Nephron (organoid): ENCODE data around the gene ARL2BP.
"Not testable (repeated sequence)": the region's sequence is repeated elsewhere in the genome, so short reads cannot be mapped to it uniquely, and the experiment has no call there.

Experiments
- H3K27ac Mint-ChIP-seq, 3 experiments: 2 replicates each; pipeline ENCODE4 v1.8.0; 2020; ENCODE audit warnings: mixed read lengths in 3 of 3, mild to moderate bottlenecking in 2 of 3, moderate library complexity in 1 of 3
- H3K27me3 Mint-ChIP-seq: 2 replicates; pipeline ENCODE4 v1.8.0; 2021; ENCODE audit warnings: low read depth, mild to moderate bottlenecking, moderate library complexity, mixed read lengths
- H3K36me3 Mint-ChIP-seq: 2 replicates; pipeline ENCODE4 v1.8.0; 2020; ENCODE audit warnings: low read depth, mixed read lengths
- H3K4me1 Mint-ChIP-seq: 2 replicates; pipeline ENCODE4 v1.8.0; 2020; ENCODE audit warnings: mixed read lengths
- H3K4me3 Mint-ChIP-seq, 3 experiments: 2 replicates each; pipeline ENCODE4 v1.8.0; 2020; ENCODE audit warnings: mild to moderate bottlenecking in 3 of 3, mixed read lengths in 3 of 3, moderate library complexity in 2 of 3
- H3K9me3 Mint-ChIP-seq: 2 replicates; pipeline ENCODE4 v1.8.0; 2020; ENCODE audit warnings: mixed read lengths
- CTCF ChIP-seq, 3 experiments: fragments of 200-600 bp; sonication (generic); IDR thresholded peaks; one replicate each; pipeline ENCODE4 v1.5.0; 2021; ENCODE audit warnings: antibody characterized with exemption in 3 of 3; ENCODE audit not compliant: unreplicated experiment in 3 of 3

ARL2BP gene

GRCh38 chr16:57266531-57267260 is 21.6 kb downstream of the ARL2BP start:
- TF ChIP-seq CTCF (IDR thresholded peaks at IDR 0.05; ENCODE audit: unreplicated experiment in 3 of 3): no peak
- H3K36me3 Mint-ChIP-seq: no peaks in the 10 kb centered on the region
- H3K4me3 Mint-ChIP-seq: no peak overlapping the region
- peaks cover 14% of the 10 kb centered on the region for H3K27me3 Mint-ChIP-seq
- no peaks in the 10 kb centered on the region for H3K4me1 Mint-ChIP-seq
- peak overlapping the region; percentile 63 to 82 (median 79) for H3K27ac Mint-ChIP-seq
- H3K9me3 Mint-ChIP-seq: no peaks in the 10 kb centered on the region

GRCh38 chr16:57267343-57267742 is 22.3 kb downstream of the ARL2BP start:
- H3K36me3 Mint-ChIP-seq, H3K4me1 Mint-ChIP-seq, H3K9me3 Mint-ChIP-seq, H3K4me3 Mint-ChIP-seq, H3K27ac Mint-ChIP-seq: not testable (repeated sequence)
- peaks cover 14% of the 10 kb centered on the region for H3K27me3 Mint-ChIP-seq

DNA sequence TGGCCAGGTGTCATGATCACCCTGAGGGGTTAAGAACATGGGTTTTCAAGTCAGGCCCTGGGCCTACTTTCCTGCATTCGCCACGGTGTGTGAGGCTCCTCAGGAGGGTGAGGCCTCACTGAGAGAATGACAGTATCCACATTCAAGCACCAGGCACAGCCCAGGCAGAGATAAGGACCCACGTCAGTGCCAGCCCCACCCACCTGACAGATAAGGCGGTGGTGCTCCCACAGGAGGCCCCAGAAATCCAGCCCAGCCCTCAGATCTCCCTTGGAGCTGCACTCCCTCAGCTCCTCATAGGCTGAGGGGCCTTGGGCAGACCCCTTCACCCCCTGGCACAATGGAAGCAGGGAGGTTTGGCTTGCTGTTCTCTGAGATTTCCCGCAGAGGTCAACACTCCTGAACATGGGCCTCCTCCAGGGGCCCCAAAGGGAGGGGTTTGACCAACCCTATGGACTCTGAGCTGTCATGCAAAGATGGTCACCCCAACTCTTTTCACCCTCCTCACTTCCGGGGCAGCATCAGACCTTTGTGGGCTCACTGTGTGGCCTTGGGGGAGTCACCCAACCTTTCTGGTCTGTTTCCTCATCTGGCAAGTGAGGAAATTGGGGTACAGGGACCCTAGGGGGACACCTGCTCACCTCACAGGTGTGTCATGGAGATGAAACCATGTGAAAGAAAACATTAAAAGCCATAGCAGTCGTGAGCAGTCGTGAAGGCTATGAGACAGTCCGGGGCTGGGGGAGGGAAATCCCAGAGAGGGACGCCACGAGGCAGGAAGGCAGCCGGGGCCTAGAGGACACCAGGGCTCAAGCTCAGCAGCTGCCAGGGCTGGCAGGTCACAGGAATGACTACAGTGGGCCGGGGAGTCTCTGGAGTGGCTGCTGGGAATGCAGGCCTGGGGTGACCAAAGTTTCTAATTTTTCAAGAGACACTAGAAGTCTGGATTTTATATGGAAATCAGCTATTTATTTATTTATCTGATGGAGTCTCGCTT is 24.0 kb downstream of the ARL2BP start:
- Mint-ChIP-seq H3K27ac (no peak overlapping the region), H3K27me3 (peaks cover 14% of the 10 kb centered on the region), H3K4me1 (no peaks in the 10 kb centered on the region), H3K4me3 (no peak overlapping the region), H3K36me3 (no peaks in the 10 kb centered on the region), H3K9me3 (no peaks in the 10 kb centered on the region)
- no peak for TF ChIP-seq CTCF (IDR thresholded peaks at IDR 0.05; ENCODE audit: unreplicated experiment in 3 of 3)

DNA sequence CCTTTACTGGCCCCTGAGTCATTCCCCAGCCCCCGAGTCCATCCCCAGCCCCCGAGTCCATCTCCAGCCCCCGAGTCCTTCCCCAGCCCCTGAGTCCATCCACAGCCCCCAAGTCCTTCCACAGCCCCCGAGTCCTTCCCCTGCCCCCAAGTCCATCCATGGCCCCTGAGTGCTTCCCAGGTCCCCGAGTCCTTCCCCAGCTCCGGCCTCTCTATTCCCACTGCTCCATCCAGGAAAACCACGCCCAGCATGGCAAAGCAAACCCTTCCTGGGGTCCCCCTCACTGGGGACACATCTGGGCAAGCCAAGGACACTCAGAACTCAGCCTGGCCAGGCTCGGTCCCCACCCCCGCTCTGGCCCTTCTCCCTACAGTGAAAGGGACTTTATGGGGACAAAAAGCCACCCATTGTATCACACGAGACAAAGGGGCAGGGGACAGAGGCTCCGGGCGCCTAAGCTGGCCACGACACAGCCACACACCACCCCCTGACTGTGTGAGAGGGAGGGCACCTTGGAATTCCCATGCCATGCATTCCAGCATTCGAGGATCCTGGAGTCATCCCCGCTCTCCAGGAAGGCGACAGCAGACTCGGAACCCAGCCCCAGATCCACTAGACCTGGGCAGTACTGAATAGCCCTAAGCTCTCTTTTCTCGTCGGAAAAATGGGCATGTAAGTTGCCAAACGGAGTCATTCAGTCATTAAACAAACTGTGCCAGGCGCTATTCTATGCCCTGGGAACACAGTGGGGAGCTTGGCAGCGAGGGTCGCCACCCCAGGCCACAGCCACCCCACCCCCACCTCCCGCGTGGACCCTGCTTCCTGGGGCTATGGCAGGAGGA is 25.4 kb downstream of the ARL2BP start:
- Mint-ChIP-seq H3K27ac (no peak overlapping the region), H3K27me3 (peaks cover 14% of the 10 kb centered on the region), H3K4me3 (no peak overlapping the region), H3K4me1 (no peaks in the 10 kb centered on the region), H3K9me3 (no peaks in the 10 kb centered on the region), H3K36me3 (no peaks in the 10 kb centered on the region)
- no peak for TF ChIP-seq CTCF (IDR thresholded peaks at IDR 0.05; ENCODE audit: unreplicated experiment in 3 of 3)

- H3K4me3 Mint-ChIP-seq: no peak overlapping the region
- H3K27ac Mint-ChIP-seq: no peak overlapping the region
- no peaks in the 10 kb centered on the region for H3K4me1 Mint-ChIP-seq
- TF ChIP-seq CTCF (IDR thresholded peaks at IDR 0.05; ENCODE audit: unreplicated experiment in 3 of 3): no peak
- H3K36me3 Mint-ChIP-seq: no peaks in the 10 kb centered on the region
- no peaks in the 10 kb centered on the region for H3K9me3 Mint-ChIP-seq
- H3K27me3 Mint-ChIP-seq: peaks cover 14% of the 10 kb centered on the region
Observed at GRCh38 chr16:57271063-57271345, 25.9 kb downstream of the ARL2BP start.
